HEK293 (cell line): ENCODE results near the gene THEM5.

Experiments
- CTCF ChIA-PET: fragments of 350-600 bp; formaldehyde crosslinking; extraction: SDS; loops from one replicate; lab custom pipeline; 2021; ENCODE audit warnings: antibody characterized with exemption; lab: Yijun Ruan, JAX
- POLR2A ChIA-PET: fragments of 300-600 bp; formaldehyde crosslinking; extraction: SDS; loops from one replicate; lab custom pipeline; 2020; ENCODE audit warnings: antibody characterized with exemption, inconsistent platforms; lab: Yijun Ruan, JAX
- H3K27ac ChIP-seq: fragments of 200-500 bp; sonication (Bioruptor generic); 2 replicates; pipeline ENCODE4 v1.5.1; 2014; ENCODE audit warnings: low read depth, low read length, control low read depth, inconsistent platforms; ENCODE audit errors: extremely low read depth
- H3K36me3 ChIP-seq, 2 experiments: fragments of 200-500 bp in 1 of 2; sonication (Bioruptor generic) in 1 of 2; 1 replicate in 1 of 2; 2 replicates in 1 of 2; pipeline ENCODE4 v1.5.1; 2014 to 2017; ENCODE audit warnings: inconsistent platforms in 2 of 2, low read length in 2 of 2; ENCODE audit not compliant: control insufficient read depth in 2 of 2, insufficient read depth in 1 of 2
- H3K4me1 ChIP-seq: fragments of 200-500 bp; sonication (Bioruptor generic); 2 replicates; pipeline ENCODE4 v1.5.1; 2014; ENCODE audit warnings: mild to moderate bottlenecking, low read length, inconsistent platforms; ENCODE audit not compliant: control insufficient read depth, insufficient read depth
- H3K4me3 ChIP-seq: 2 replicates; pipeline ENCODE4 v1.5.1; 2011; ENCODE audit warnings: low read depth, mild to moderate bottlenecking, control low read depth, low read length, moderate library complexity
- H3K9me3 ChIP-seq: fragments of 200-500 bp; sonication (Bioruptor generic); 2 replicates; pipeline ENCODE4 v1.5.1; 2014; ENCODE audit warnings: low read depth, low read length, inconsistent platforms; ENCODE audit not compliant: control insufficient read depth, insufficient read depth
- BCL11B ChIP-seq: fragments of 450-650 bp; formaldehyde crosslinking; IDR thresholded peaks from 2 replicates; pipeline ENCODE4 v1.5.1; 2016; ENCODE audit warnings: low read depth, missing biosample characterization, missing genetic modification characterization
- GLI4 ChIP-seq: fragments of 450-650 bp; formaldehyde crosslinking; IDR thresholded peaks from 2 replicates; pipeline ENCODE4 v1.5.1; 2016; ENCODE audit warnings: missing biosample characterization, missing genetic modification characterization
- IKZF3 ChIP-seq: fragments of 450-650 bp; IDR thresholded peaks from 2 replicates; pipeline ENCODE4 v1.5.0; 2018; ENCODE audit warnings: missing biosample characterization, mild to moderate bottlenecking, missing genetic modification characterization, moderate library complexity
- KLF1 ChIP-seq: fragments of 450-650 bp; formaldehyde crosslinking; IDR thresholded peaks from 2 replicates; pipeline ENCODE4 v1.5.1; 2016; ENCODE audit warnings: missing biosample characterization, missing genetic modification characterization
- KLF7 ChIP-seq: fragments of 450-650 bp; formaldehyde crosslinking; IDR thresholded peaks from 2 replicates; pipeline ENCODE4 v1.5.1; 2016; ENCODE audit warnings: missing biosample characterization, missing genetic modification characterization, borderline replicate concordance
- SP7 ChIP-seq: fragments of 450-650 bp; formaldehyde crosslinking; IDR thresholded peaks from 2 replicates; pipeline ENCODE4 v1.5.1; 2016; ENCODE audit warnings: missing biosample characterization, missing genetic modification characterization
- ZBTB1 ChIP-seq: fragments of 450-650 bp; formaldehyde crosslinking; IDR thresholded peaks from 2 replicates; pipeline ENCODE4 v1.5.1; 2016; ENCODE audit warnings: missing biosample characterization, missing genetic modification characterization
- ZNF114 ChIP-seq: fragments of 450-650 bp; formaldehyde crosslinking; IDR thresholded peaks from 2 replicates; pipeline ENCODE4 v1.5.0; 2017; ENCODE audit warnings: missing biosample characterization, missing genetic modification characterization
- ZNF202 ChIP-seq: fragments of 450-650 bp; formaldehyde crosslinking; IDR thresholded peaks from 2 replicates; pipeline ENCODE4 v1.5.1; 2016; ENCODE audit warnings: missing biosample characterization, missing genetic modification characterization, borderline replicate concordance
- ZNF274 ChIP-seq, 2 experiments: fragments of 200-500 bp in 1 of 2; fragments of 450-650 bp in 1 of 2; sonication (Bioruptor generic) in 1 of 2; formaldehyde crosslinking in 1 of 2; IDR thresholded peaks; 2 replicates each; pipeline versions ENCODE4 v1.5.1 to v1.6.1; 2014 to 2016; ENCODE audit warnings: borderline replicate concordance in 1 of 2, inconsistent platforms in 1 of 2, low read length in 1 of 2, missing biosample characterization in 1 of 2, missing genetic modification characterization in 1 of 2
- ZNF394 ChIP-seq: fragments of 450-650 bp; formaldehyde crosslinking; IDR thresholded peaks from 2 replicates; pipeline ENCODE4 v1.5.1; 2016; ENCODE audit warnings: missing biosample characterization, missing genetic modification characterization, mild to moderate bottlenecking, moderate library complexity, borderline replicate concordance
- ZNF529 ChIP-seq: fragments of 450-650 bp; formaldehyde crosslinking; IDR thresholded peaks from 2 replicates; pipeline ENCODE4 v1.5.1; 2017; ENCODE audit warnings: missing genetic modification characterization, missing biosample characterization; ENCODE audit not compliant: insufficient replicate concordance
- ZNF548 ChIP-seq: fragments of 450-650 bp; formaldehyde crosslinking; IDR thresholded peaks from 2 replicates; pipeline ENCODE4 v1.5.1; 2016; ENCODE audit warnings: missing biosample characterization, missing genetic modification characterization
- TF ChIP-seq, protein P1 (sequence below): fragments of 450-650 bp; formaldehyde crosslinking; IDR thresholded peaks from 2 replicates; pipeline ENCODE4 v1.5.1; 2017; ENCODE audit warnings: missing biosample characterization, missing genetic modification characterization
- TF ChIP-seq, protein P2 (sequence below): fragments of 450-650 bp; formaldehyde crosslinking; IDR thresholded peaks from 2 replicates; pipeline ENCODE4 v1.5.1; 2016; ENCODE audit warnings: missing biosample characterization, missing genetic modification characterization
- TF ChIP-seq, protein P3 (sequence below): fragments of 450-650 bp; formaldehyde crosslinking; IDR thresholded peaks from 2 replicates; pipeline ENCODE4 v1.5.1; 2016; ENCODE audit warnings: missing biosample characterization, missing genetic modification characterization, borderline replicate concordance
- TF ChIP-seq, protein P4 (sequence below): fragments of 450-650 bp; formaldehyde crosslinking; IDR thresholded peaks from 2 replicates; pipeline ENCODE4 v1.5.1; 2016; ENCODE audit warnings: missing biosample characterization, missing genetic modification characterization
- TF ChIP-seq, protein P5 (sequence below): fragments of 450-650 bp; formaldehyde crosslinking; IDR thresholded peaks from 2 replicates; pipeline ENCODE4 v1.5.1; 2017; ENCODE audit warnings: missing biosample characterization, missing genetic modification characterization
- TF ChIP-seq, protein P6 (sequence below): fragments of 450-650 bp; formaldehyde crosslinking; IDR thresholded peaks from 2 replicates; pipeline ENCODE4 v1.5.1; 2016; ENCODE audit warnings: missing biosample characterization, missing genetic modification characterization

The THEM5 gene

DNA sequence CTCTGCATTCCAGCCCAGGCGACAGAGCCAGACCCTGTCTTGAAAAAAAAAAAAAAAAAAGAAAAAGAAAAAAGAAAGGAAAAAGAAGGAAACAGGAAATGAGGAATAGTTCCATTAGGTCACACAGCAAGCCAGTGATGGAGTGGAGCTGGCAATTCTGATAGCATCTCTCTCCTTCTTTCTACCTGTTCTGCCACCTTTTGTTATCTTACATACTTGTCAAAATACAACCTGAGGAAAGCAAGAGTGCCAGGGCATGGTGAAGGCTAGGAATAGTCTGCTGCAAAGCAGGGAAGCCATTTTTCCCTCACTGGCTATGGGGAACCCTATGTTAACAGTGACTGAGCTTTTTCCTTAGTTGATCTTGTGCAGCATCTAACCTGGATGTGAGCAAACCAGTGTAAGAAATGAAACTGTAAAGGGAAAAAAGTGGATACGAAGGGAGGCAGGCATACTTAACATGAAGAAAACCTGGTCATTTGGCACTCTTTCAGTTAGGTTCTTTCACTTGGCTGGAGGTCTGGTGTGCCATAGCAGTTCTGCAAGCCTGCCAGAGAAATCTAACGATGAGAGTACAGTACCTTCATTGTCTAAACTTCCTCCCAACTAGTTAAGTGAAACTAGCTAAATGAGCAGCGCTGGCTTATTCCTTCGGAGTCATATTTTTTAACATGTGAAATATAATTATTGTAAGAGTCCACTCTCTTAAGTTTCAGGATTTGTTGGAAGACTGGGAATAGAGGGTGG lies 17.9 kb upstream of the THEM5 start:
- Histone ChIP-seq H3K4me1 (no peaks in the 10 kb centered on the region), H3K4me3 (no peak overlapping the region), H3K27ac (no peak overlapping the region)
- TF ChIP-seq ZNF274 (IDR thresholded peaks at IDR 0.05; ENCODE audit: low read length) (no peak), ZNF274 (tag by site-specific recombination; IDR thresholded peaks at IDR 0.05; ENCODE audit: borderline replicate concordance) (no peak), ZNF548 (tag by site-specific recombination) (no peak), ZNF529 (tag by site-specific recombination) (no peak), GLI4 (tag by site-specific recombination) (no peak), ZBTB1 (no peak)
- TF ChIP-seq, protein P1, sequence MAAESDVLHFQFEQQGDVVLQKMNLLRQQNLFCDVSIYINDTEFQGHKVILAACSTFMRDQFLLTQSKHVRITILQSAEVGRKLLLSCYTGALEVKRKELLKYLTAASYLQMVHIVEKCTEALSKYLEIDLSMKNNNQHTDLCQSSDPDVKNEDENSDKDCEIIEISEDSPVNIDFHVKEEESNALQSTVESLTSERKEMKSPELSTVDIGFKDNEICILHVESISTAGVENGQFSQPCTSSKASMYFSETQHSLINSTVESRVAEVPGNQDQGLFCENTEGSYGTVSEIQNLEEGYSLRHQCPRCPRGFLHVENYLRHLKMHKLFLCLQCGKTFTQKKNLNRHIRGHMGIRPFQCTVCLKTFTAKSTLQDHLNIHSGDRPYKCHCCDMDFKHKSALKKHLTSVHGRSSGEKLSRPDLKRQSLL (tag by site-specific recombination) = no peak
- TF ChIP-seq, all 188 proteins: peak for 0
- Histone ChIP-seq H3K36me3 (peaks cover 0 to 27% of the 10 kb centered on the region in 2 experiments; a peak in 2 of 3 replicates), H3K9me3 (no peaks in the 10 kb centered on the region)
- ChIA-PET CTCF (interaction anchor here (0.6 to 1.7 kb wide), 3 partner anchors 19 to 130 kb away, joined by 4 to 5 read pairs (median 4); no protein-coding TSS in a partner anchor), POLR2A (no interaction called here)

DNA sequence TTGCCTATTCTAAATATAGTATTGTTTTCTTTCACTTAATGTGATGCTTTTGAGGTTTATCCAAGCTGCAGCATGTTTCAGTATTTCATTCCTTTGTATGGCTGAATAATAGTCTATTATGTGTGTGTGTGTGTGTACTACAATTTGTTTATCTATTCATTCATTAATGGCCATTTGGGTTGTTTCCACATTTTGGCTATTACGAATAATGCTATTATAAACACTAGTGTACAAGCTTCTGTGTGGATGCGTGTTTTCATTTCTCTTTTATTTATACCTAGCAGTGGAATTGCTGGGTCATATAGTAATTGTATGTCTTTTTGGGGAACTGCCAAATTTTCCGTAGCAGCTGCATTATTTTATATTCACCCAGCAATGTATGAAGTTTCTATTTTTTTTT lies 15.0 kb upstream of the THEM5 start:
- H3K36me3 ChIP-seq = peaks cover 0 to under 1% of the 10 kb centered on the region in 2 experiments; a peak in 1 of 3 replicates
- no peak overlapping the region for H3K27ac ChIP-seq
- H3K4me1 ChIP-seq = no peaks in the 10 kb centered on the region
- H3K4me3 ChIP-seq = no peak overlapping the region
- POLR2A ChIA-PET = no interaction called here
- no peaks in the 10 kb centered on the region for H3K9me3 ChIP-seq
- CTCF ChIA-PET = interaction anchor here (0.6 kb wide), 1 partner anchor 141 kb away, joined by 4 read pairs; no protein-coding TSS in a partner anchor
- TF ChIP-seq KLF7 (tag by site-specific recombination) = no peak
- TF ChIP-seq, protein P2, sequence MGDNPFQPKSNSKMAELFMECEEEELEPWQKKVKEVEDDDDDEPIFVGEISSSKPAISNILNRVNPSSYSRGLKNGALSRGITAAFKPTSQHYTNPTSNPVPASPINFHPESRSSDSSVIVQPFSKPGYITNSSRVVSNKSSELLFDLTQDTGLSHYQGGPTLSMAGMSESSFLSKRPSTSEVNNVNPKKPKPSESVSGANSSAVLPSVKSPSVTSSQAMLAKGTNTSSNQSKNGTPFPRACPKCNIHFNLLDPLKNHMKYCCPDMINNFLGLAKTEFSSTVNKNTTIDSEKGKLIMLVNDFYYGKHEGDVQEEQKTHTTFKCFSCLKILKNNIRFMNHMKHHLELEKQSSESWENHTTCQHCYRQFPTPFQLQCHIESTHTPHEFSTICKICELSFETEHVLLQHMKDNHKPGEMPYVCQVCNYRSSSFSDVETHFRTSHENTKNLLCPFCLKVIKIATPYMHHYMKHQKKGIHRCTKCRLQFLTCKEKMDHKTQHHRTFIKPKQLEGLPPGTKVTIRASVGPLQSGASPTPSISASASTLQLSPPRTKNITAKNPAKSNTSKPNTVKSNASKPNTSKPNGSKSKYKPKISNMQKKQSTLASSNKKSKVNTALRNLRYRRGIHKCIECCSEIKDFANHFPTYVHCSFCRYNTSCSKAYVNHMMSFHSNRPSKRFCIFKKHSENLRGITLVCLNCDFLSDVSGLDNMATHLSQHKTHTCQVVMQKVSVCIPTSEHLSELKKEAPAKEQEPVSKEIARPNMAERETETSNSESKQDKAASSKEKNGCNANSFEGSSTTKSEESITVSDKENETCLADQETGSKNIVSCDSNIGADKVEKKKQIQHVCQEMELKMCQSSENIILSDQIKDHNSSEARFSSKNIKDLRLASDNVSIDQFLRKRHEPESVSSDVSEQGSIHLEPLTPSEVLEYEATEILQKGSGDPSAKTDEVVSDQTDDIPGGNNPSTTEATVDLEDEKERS (tag by site-specific recombination) = no peak
- TF ChIP-seq, protein P3, sequence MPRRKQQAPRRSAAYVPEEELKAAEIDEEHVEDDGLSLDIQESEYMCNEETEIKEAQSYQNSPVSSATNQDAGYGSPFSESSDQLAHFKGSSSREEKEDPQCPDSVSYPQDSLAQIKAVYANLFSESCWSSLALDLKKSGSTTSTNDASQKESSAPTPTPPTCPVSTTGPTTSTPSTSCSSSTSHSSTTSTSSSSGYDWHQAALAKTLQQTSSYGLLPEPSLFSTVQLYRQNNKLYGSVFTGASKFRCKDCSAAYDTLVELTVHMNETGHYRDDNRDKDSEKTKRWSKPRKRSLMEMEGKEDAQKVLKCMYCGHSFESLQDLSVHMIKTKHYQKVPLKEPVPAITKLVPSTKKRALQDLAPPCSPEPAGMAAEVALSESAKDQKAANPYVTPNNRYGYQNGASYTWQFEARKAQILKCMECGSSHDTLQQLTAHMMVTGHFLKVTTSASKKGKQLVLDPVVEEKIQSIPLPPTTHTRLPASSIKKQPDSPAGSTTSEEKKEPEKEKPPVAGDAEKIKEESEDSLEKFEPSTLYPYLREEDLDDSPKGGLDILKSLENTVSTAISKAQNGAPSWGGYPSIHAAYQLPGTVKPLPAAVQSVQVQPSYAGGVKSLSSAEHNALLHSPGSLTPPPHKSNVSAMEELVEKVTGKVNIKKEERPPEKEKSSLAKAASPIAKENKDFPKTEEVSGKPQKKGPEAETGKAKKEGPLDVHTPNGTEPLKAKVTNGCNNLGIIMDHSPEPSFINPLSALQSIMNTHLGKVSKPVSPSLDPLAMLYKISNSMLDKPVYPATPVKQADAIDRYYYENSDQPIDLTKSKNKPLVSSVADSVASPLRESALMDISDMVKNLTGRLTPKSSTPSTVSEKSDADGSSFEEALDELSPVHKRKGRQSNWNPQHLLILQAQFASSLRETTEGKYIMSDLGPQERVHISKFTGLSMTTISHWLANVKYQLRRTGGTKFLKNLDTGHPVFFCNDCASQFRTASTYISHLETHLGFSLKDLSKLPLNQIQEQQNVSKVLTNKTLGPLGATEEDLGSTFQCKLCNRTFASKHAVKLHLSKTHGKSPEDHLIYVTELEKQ (tag by site-specific recombination) = no peak
- no peak for TF ChIP-seq SP7 (tag by site-specific recombination)
- TF ChIP-seq IKZF3 (tag by site-specific recombination) = no peak
- TF ChIP-seq, protein P4, sequence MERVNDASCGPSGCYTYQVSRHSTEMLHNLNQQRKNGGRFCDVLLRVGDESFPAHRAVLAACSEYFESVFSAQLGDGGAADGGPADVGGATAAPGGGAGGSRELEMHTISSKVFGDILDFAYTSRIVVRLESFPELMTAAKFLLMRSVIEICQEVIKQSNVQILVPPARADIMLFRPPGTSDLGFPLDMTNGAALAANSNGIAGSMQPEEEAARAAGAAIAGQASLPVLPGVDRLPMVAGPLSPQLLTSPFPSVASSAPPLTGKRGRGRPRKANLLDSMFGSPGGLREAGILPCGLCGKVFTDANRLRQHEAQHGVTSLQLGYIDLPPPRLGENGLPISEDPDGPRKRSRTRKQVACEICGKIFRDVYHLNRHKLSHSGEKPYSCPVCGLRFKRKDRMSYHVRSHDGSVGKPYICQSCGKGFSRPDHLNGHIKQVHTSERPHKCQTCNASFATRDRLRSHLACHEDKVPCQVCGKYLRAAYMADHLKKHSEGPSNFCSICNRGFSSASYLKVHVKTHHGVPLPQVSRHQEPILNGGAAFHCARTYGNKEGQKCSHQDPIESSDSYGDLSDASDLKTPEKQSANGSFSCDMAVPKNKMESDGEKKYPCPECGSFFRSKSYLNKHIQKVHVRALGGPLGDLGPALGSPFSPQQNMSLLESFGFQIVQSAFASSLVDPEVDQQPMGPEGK (tag by site-specific recombination) = no peak
- no peak for TF ChIP-seq BCL11B (tag by site-specific recombination)
- no peak for TF ChIP-seq ZNF394 (tag by site-specific recombination)
- TF ChIP-seq ZNF114 (tag by site-specific recombination) = no peak
- TF ChIP-seq, protein P5, sequence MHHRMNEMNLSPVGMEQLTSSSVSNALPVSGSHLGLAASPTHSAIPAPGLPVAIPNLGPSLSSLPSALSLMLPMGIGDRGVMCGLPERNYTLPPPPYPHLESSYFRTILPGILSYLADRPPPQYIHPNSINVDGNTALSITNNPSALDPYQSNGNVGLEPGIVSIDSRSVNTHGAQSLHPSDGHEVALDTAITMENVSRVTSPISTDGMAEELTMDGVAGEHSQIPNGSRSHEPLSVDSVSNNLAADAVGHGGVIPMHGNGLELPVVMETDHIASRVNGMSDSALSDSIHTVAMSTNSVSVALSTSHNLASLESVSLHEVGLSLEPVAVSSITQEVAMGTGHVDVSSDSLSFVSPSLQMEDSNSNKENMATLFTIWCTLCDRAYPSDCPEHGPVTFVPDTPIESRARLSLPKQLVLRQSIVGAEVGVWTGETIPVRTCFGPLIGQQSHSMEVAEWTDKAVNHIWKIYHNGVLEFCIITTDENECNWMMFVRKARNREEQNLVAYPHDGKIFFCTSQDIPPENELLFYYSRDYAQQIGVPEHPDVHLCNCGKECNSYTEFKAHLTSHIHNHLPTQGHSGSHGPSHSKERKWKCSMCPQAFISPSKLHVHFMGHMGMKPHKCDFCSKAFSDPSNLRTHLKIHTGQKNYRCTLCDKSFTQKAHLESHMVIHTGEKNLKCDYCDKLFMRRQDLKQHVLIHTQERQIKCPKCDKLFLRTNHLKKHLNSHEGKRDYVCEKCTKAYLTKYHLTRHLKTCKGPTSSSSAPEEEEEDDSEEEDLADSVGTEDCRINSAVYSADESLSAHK (tag by site-specific recombination) = no peak
- no peak for TF ChIP-seq ZNF202 (tag by site-specific recombination)
- TF ChIP-seq, protein P6, sequence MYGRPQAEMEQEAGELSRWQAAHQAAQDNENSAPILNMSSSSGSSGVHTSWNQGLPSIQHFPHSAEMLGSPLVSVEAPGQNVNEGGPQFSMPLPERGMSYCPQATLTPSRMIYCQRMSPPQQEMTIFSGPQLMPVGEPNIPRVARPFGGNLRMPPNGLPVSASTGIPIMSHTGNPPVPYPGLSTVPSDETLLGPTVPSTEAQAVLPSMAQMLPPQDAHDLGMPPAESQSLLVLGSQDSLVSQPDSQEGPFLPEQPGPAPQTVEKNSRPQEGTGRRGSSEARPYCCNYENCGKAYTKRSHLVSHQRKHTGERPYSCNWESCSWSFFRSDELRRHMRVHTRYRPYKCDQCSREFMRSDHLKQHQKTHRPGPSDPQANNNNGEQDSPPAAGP = no peak
- TF ChIP-seq KLF1 (tag by site-specific recombination) = no peak
